ENCODE data around the gene NAPSA.

- TF ChIP-seq MAX (IDR thresholded peaks at IDR 0.05; ENCODE audit: low read depth, low read length) (no peak), TCF12 (IDR thresholded peaks at IDR 0.05; ENCODE audit: low read depth, low read length) (no peak), ZNF24 (IDR thresholded peaks at IDR 0.05) (no peak), CHD4 (IDR thresholded peaks at IDR 0.05) (no peak), RUNX3 (IDR thresholded peaks at IDR 0.05; ENCODE audit: low read length) (no peak), RCOR1 (conservative IDR thresholded peaks at IDR 0.05; ENCODE audit: low read depth, low read length) (no peak), CTCF (IDR thresholded peaks at IDR 0.05 in 2 of 3, conservative IDR thresholded peaks at IDR 0.05 in 1 of 3; ENCODE audit: control insufficient read depth in 2 of 3, extremely low read depth in 1 of 3, insufficient read depth in 1 of 3, low read depth in 3 of 3, low read length in 3 of 3) (no peak), NR2C2 (IDR thresholded peaks at IDR 0.05; ENCODE audit: borderline replicate concordance, control insufficient read depth, insufficient read length, low read depth) (no peak), CREM (IDR thresholded peaks at IDR 0.05; ENCODE audit: low read depth) (no peak), RFX5 (IDR thresholded peaks at IDR 0.05; ENCODE audit: low read depth, low read length) (no peak), BCLAF1 (IDR thresholded peaks at IDR 0.05) (no peak), USF2 (IDR thresholded peaks at IDR 0.05; ENCODE audit: borderline replicate concordance, low read depth, low read length) (no peak), ZZZ3 (IDR thresholded peaks at IDR 0.05; ENCODE audit: control insufficient read depth, insufficient read length, low read depth) (no peak), SMC3 (IDR thresholded peaks at IDR 0.05; ENCODE audit: borderline replicate concordance, low read length) (no peak)
Observed at GRCh38 chr19:50320051-50320450, 45.4 kb downstream of the NAPSA start.

Measured in GM12878 (cell line).